Activated naive CD4-positive, alpha-beta T cell treated with Interleukin-2 at 50 U/mL for 16 hours (primary cell): Measurements from ENCODE around the gene CPA5.

ENCODE experiments used
- DNase-seq: peaks from one replicate; pipeline ENCODE4 v3.0.0-alpha.2; 2020

The CPA5 gene

DNA sequence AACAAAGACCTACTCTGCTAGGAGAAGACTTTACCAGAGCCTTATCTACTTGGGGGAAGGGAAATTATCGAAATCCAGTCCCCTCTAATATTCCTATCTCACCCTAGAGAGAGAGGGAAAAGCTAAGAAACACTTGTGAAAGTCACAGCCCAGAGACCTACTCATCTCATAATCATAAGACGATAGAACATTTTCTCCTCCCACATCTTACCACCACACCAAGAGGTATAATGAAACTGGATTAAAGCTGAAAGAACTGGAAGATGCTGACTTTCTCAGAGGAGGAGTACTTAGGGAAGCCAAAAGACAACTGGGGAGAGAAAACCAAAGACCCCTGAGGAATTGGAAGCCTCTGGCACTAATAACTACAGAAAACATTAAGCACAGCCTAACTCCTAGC, 10.8 kb upstream of the CPA5 start:
- DNase-seq = no peak

DNA sequence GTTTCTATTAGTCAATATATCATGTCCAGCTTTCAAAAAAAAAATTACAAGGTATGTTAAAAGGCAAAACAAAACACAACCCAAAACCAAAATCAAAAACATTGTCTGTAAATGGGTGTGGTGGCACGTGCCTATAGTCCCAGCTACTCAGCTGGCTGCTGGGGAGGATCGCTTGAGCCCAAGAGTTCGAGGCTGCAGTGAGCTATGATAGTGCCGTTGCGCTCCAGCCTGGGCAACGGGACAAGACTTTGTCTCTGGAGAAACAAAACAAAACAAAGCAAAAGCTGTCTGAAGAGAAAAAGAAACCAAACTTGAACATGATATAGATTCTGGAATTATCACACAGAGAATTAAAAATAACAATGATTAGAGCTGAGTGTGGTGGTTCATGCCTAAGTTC, 10.3 kb upstream of the CPA5 start:
- DNase-seq = no peak

DNA sequence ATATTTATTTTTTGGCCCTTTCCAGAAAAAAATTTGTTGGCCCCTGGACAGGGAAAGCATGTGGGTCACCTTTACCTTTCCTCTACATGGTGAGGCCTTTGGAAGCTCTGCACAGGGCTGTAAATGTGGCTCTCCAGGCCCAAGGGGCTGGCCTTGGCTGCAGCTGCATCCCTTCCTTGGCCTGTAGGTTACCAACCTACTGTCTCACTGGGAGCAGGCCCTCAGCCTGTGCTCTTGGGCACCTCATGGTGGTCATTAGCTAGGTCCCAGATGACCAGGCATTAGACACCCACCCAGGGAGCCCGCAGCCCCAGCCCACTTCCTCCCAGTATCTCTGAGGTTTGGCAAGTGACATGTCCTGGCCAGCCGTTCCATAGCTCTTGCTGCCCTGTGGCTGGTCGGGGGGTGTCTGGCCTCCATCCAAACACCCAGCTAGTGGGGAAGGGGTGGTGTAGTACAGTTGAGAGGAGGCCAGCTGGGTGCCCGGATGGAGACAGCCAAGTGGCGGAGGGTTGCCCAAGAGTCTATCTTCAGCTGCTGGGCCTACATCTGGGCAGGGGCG, 7.1 kb upstream of the CPA5 start:
- DNase-seq = no peak

DNA sequence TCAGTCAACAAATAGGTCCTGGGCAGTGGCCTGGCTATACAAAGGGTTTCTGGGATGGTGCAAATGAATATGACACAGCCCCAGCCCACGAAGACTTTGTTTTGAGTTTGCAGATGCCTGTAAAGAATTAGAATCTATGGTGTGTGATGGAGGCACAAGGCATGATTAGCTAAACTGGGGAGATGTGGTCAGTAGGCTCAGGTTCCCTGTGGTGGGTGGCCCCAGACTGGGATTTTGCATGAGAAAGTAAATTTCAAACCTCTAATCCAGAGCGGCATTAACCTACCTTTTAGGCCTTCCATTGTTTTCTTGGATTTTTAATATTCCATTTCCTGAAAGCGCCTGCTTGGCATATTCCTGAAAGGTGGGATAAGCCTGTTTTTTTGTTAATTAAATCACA, 6.4 kb upstream of the CPA5 start:
- DNase-seq = no peak

DNA sequence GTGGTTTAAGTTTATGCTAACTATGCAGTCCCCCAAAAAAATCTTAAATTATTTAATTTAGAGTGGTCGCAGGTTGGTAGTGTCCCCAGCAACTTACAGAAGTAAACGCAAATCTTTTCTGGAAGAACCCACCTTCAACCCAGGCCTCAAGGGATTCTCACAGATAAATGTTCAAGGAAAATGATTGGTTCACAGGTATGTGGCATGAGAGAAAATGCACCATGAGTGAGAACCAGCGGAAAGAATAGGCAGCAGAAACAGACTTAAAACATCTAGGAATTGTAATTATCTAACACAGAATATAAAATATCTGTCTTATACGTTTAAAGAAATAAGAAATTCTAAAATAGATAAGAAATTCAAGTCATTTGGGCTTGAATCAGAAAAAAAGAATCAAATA, 2.7 kb upstream of the CPA5 start:
- no peak for DNase-seq

DNA sequence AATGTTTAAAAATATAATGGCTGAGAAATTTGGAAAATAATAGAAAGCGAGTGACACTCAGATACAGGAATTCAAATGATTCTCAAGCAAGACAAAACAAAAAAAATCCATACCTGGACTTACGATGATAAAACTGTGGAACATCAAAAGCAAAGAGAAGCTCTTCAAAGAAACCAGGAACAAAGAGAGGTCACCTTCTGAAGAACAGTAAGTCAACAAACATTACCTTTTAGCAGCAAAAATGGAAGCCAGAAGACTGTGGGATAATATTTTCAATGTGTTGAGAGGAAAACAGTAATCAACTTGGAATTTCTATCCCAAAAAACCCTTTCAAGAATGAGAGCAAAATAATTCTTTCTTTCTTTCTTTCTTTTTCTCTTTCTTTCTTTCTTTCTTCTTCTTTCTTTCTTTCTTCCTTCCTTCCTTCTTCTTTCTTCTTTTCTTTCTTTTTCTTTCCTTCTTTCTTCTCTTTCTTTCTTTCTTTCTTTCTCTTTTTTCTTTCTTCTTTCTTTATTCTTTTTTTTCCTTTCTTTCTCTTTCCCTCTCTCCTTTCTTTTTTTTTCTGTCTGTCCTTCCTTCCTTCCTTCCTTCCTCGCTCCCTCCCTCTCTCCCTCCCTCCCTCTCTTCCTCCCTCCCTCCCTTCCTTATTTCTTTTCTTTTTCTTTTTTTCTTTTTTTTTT, 1.8 kb upstream of the CPA5 start:
- no peak for DNase-seq

DNA sequence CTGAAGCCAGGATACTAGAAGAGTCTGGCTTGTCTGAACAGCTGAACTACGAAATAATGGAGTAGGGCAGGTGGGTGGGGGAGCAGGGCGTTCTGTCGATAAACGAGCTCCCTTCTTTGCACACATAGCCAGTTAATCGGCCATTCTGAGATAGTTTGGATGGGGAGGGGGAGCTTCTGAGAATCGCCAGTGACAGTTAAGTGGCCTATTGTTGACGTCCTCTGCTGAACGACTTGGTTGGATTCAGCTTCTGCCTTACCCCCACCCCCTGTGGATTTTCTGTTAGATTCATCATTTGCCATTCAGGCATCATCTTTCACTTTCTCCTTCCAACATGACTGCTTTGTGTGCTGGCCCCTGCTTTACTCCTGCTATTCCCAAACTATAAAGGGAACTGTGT, 520 bp downstream of the CPA5 start:
- DNase-seq = no peak

DNA sequence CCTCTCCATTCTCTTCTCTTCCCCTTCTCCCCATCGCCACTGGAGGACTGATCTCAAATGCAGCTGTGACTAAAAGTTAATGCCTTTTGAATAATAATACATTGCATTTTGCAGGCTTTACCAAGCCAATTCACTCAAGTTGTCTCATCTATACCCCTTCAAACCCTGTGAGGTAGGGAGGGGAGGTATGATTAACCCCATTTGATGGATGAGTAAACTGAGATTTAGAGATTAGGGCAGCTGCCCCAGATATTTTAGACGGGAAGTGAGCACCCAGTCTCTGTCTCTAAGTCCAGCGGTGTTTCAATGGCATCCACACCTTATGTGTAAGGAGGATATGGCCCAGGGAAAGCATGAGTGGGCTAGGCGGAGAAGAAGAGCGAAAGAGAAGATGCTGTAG, 1.1 kb downstream of the CPA5 start:
- DNase-seq = no peak

DNA sequence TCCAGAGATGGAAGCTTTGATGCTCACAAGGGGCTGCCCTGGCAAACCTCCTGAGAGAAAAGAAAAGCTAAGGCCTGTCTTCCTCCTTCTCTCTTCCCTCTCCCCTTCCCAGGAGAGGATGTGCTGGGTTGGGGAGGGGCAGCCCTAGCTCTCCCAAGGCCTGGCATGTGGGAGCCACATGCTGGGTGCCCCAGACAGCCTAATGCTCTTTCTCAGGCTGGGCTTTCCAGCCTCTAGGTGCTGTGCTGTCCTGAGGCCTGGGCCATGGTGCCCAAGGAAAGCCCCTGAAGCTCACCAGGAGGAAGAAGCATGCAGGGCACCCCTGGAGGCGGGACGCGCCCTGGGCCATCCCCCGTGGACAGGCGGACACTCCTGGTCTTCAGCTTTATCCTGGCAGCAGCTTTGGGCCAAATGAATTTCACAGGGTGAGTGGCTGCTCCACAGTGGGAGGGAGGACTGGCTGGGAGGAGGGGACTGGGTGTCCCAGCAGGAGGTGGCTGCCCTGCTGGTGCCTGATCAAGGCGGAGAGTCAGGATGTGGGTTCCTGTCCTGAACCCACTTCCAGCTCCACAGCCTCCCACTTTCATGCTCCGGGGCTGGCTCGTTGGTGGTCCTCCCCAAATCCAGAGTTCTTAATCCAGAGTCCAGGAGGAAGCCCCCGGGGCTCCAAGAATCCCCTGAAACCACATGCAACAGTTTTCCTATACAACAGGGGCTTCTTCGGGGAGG, 1.7 kb downstream of the CPA5 start:
- DNase-seq = no peak

DNA sequence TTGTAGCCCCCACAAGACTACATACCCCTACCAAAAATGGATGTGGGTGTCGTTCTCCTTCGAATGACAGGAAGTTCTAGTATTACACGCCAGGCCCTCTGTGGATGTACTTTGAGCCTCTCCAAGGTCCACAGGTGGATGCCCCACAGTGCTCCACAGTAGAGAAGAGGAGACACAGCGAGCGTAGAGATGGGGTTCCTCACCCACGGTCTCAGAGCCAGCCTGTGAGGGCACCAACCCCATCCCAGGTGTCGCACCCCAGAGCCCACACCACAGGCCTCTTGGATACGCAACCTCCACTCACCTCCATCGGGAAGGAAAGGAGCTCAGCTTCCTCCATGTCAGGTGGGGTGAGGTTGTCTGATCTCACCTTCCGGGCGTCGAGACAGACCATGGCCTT, 2.3 kb downstream of the CPA5 start:
- DNase-seq = no peak

DNA sequence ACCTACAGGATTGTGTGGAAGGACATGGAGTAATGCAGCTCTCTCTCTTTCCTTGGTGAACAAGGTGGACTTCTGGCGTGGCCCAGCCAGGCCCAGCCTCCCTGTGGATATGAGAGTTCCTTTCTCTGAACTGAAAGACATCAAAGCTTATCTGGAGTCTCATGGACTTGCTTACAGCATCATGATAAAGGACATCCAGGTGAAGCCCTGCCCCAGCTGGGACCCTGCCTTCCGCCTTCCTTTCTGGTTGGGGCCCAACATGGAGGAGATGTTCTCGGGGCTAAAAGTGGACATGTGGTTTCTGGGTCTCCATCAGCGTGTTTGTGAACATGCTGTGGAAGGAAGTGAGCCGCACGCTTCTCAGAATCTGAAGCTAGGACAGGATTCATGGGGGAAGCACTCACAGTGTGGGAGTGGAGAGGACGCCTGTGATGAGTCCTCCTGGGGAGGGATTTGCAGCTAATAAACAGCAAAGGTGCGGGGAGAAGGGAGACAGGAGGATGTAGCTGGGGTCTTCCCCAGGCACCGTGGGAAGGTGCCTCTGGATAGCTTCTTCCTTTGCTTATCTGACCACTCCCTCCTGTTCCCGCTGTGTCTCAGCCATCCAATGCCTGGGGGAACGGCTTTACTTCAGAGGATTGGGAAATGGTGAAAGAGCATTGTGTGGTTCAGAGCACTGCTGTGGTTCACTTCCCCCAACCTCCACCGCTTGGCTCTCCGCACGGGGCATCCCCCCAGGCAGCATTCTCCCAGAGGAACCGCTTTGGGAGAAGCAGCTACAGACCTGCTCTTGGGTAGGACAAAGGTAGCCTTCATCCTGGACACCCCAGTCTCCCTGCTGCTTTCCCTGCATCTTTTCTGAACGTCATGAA, 5.5 kb downstream of the CPA5 start:
- no peak for DNase-seq

DNA sequence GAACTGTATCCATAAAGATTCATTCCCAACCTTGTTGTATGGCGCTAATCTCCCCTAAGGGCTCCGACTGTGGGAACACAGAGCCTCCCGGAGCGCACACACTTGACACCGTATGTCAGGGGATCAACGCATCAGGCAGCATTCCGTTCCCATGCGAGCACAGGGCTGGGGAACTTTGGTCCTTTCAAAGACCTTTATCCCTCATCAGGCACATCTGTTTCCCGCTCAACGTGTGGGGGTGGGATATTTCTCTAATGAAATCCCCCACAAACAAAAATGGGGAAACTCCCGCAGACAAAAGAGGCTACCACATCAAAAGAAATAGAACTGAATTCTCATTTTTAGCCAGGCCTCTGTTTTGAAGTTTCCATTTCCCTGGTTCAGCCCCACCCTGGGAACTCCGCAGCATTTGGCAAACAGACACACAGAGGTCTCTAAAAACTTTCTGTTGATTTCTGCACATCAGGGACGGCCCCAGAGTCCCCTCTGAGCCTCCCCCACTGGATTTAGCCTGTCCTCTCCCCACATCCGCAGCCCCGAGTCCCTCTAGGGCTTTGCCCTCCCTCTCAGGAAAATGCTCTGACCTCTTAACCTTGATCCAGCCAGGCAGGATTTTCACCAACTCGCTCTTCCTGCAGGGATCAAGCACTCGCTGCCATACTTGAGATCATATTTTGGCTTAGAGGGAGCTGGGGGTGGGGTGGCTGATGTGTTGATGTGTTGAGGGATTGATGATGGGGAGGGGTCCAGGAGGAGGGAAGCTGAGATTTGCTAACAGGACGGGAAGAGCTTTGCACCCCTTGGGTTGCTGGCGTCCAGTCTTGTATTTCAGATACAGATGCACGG, 6.6 kb downstream of the CPA5 start:
- no peak for DNase-seq

DNA sequence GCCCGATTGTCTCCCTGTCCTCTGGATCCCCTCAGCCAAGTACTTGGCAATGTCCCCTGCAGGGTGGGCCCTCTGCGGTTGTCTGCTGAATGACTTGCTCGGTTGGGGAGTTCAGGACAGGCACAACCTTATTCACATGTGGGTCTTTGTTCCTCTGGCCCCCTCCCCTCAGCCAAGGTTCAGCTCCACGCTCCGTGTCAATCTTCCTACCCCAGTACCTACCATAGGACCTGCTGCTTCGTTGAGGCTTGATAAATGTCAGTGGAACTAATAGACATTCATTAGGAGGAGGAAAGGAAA, 7.1 kb downstream of the CPA5 start:
- DNase-seq = no peak

DNA sequence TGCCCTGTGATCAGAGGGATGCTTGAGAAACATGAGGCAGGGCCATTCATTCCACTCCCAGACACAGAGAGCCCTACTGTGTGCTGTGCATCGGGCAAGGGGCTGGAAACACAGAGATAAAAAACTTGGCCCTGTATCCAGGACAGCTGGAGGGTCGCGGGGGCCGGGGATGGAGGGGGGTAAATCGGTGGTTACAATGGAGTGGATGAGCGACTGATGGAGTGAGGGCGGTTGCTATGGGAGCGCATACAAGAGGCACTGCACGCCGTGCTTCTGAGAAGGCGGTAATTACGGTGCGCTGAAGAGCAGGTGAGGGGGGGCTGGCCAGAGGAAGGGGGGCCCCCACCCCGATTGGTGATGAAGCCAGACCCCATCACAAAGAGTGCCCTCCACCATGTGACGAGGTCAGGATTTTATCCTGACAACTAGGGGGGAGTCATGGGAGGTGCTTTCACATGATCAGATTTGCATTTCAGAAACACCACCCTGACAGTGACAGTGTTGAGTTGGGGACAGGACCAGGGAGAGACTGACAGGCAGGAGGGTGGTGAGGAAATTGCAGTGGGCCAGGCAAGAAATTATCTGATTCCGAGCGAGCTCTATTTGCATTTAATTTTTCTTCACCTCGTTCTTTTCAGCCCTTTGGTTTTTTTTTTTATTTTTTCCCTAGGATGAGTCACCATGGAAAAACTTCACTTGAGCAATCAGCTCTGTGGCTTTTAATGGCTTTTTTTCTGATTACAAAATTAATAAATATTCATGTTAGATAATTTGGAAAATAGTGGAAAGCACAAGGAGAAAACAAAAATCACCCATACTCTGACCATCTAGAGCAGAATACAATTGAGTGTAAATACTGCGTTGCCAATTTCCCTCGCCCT, 7.8 kb downstream of the CPA5 start:
- no peak for DNase-seq

DNA sequence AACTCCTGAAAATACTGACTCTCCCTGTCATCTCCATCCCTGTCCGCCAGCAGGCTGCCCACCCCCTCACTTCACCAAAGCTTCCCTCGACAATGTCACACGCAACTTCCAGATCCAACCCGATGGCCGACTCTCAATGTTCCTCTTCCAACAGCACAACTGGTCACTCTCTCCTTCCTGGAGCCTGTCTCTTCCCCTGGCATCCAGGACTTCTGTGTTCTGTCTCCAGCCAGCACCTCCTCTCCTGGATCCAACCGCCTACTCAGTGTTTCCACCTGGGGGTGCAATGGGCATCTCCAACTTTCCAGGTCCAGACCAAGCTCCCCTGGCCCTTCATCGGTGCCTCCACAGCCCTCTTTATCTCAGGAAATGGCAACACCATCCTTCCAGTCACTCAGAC, 8.6 kb downstream of the CPA5 start:
- no peak for DNase-seq

DNA sequence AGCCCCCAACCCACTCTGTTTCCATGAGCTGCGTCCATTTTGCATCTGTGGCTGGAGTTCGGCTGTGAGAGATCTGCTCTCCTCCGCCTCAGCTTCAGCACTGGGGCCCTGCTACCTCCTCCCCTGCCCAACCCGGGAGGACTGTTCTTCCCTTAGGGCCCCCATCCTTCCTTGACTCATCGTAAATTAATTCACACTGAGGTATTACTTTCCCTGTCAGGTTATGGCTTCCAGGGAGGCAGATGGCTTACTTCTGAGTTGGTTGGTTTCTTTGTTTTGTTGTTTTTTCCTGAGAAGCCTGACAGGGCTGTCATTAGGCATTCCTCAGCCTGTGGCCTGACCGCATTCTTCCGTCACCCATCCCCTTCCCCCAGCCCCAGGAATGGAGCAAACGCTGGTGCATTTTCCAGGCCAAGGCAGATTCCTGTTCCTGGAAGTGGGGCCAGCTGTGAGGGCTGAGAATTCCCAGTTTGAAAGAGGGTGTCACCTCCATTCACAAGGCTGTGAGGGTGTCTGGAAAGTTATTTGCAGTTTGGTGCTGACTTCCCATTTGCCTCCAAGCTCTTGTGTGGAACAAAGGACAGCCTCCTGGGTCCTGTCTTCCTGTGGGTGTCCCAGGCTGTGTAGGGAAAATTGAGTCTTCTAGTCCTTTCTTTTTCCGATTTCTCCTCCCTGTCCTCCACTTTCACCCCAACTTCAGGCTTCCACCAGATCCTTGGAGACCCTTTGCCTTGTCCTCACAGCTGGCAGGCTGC, 11.7 kb downstream of the CPA5 start:
- DNase-seq = no peak

DNA sequence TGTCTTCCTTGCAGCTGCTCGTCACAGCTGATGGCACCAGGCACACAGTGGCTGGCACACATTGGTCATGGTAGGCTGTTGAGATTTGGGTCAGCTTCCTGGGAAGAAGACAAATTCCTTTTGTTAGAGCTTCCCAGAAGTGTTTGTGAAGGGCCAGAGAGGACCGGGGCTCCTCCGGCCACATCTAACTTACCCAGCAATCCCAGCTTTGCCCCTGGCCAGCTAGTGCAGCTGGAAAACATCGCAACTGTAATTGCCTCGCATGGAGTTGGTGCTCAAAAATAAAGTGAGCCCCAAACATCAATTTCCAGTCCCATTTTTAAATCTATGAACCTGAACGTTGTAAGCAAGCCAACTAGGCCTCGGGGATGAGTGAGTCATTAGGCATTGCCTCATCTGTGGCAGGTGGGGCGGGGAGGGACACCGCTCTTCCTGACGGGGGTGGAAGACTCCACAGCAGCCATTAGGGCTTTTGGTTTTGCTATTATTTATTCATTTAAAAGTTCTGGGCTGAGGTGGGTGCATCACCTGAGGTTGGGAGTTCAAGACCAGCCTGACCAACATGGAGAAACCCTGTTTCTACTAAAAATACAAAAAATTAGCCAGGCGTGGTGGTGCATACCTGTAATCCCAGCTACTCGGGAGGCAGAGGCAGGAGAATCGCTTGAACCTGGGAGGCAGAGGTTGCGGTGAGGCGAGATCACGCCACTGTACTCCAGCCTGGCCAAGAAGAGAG, 12.4 kb downstream of the CPA5 start:
- no peak for DNase-seq

DNA sequence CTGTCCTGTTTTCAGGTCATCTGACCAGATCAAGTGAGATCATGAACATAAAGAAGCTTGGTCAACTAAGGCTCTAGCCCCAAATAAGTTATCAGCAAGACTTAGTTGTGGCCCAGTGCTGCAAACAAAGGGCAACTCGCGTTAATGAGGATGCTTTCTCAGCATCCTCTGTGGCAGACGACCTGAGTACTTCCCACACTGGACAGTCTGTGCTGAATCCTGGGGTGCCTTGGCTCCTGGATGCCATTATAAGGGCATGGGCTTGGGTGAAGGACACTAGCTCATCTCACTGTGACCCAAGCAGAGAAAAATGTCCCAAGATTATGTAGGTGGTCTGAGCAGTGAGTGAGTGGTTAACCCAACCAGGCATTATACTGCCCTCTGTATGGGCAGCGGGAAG, 13.9 kb downstream of the CPA5 start:
- DNase-seq = no peak

DNA sequence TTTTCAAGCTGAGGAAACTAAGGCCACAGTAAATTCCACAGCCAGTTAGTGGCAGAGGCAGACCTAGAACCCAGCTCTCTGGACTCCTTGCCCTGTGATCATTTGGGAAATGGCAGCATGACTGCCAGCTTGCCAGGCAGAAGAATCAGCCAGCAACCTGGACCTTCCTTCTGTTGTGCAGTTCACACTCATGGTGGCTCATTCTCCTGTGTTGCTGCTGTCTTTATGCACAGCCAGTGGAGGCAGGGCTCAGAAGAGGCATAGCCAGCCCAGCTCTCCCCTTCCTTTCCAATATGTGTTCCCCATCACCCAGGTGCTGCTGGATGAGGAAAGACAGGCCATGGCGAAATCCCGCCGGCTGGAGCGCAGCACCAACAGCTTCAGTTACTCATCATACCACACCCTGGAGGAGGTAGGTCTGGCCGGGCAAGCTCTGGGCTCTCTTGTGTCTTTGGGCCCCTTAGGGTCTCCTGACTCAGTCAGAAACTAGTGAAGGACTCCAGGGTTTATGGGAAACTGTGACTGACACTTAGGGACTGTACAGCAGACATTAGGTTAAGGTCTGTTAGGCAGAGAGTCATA, 14.8 kb downstream of the CPA5 start:
- DNase-seq = no peak

DNA sequence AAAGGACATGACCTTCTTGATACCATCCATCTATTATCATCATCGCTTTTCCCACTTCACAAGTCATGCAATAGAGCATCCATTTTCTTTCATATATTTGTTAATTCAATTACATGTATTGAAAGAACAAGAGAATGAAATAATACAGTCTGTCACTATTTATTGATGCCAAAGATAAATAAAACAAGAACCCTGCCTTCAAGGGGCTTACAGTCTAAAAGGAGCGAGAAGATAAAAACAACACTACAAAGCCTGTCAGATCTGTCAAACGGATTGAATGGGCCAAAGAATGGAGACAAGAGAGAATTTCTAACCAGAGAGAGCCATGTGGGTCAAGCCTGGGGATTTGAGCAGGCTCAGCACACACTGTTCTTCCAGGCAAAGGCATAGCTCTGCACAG, 15.9 kb downstream of the CPA5 start:
- no peak for DNase-seq
